ENCODE results near the gene FAU.

The FAU gene

DNA sequence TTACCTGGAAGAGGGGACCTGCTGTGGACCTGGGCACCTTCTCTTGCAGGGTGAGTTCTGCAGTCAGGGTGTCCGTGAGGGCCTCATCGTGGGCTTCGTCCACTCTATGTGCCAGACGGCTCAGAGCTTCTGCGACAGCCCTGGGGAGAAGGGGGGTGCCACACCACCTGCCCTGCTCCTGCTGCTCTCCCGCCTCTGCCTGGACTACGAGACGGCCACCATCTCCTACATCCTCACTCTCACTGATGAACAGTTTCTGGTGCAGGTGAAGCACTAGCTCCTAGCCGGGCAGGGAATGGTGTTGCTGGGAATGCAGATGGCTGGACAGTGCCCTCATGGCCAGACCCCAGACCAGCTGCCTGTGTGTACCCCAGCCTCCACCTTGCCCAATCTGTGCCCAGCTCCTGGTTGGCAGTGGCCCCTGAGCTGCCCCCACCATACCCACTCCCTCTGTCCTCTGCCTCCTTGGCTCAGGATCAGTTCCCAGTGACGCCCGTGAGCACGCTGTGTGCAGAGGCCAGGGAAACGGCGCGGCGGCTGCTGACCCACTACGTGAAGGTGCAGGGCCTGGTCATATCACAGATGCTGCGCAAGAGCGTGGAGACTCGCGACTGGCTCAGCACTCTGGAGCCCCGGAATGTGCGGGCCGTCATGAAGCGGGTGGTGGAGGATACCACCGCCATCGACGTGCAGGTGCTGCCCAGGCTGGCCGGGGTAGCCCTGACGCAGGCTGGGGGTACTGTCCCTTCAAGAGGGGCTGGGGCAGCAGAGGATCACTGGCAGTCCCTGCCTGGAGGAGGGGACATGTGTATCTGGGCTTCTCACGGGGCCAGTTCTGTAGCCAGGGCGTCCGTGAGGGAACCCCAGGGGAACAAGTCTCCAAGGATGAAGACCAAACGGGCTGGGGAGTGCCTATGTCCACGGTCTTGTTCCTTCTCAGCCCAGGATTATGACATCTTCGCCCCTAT is 12.4 kb downstream of the FAU start:
- DNase-seq (ENCODE audit: low read depth in 2 of 2, low spot score in 1 of 2): no peak

DNA sequence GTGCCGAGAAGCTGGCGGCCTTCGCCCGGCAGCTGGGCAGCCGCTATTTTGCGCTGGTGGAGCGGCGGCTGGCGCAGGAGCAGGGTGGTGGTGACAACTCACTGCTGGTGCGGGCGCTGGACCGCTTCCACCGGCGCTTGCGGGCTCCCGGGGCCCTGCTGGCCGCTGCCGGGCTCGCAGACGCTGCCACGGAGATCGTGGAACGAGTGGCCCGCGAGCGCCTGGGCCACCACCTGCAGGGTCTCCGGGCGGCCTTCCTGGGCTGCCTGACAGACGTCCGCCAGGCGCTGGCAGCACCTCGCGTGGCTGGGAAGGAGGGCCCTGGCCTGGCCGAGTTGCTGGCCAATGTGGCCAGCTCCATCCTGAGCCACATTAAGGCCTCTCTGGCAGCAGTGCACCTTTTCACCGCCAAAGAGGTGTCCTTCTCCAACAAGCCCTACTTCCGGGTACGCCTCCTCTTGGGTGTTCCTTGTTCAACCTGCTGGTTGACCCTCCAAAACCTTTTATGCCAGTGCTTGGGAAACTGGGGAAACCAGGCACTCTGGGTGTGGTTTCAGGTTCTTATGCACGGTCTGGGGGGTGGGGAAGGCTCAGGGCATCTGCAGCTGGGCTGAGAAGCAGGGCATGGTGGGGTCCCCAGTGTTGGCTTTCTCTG is 13.3 kb downstream of the FAU start:
- DNase-seq (ENCODE audit: low read depth in 2 of 2, low spot score in 1 of 2): no peak

DNA sequence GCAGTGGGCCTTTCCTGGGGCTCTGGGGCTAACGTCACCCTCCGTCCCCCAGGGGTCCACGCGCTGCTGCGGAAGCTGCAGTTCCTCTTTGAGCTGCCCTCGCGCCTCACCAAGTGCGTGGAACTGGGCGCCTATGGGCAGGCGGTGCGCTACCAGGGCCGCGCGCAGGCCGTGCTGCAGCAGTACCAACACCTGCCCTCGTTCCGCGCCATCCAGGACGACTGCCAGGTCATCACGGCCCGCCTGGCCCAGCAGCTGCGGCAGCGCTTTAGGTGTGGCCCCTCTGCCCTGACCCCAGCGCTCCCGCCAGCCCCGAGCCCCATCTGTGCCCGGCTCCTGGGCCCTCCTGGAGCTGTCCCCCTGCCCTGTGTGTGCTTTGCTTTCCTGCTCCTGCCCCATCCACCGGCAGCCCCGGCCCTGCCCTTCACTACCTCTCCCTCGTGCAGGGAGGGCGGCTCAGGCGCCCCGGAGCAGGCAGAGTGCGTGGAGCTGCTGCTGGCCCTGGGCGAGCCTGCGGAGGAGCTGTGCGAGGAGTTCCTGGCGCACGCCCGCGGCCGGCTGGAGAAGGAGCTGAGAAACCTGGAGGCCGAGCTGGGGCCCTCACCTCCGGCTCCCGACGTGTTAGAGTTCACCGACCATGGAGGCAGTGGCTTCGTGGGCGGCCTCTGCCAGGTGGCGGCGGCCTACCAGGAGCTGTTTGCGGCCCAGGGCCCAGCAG is 14.0 kb downstream of the FAU start:
- DNase-seq (ENCODE audit: low read depth in 2 of 2, low spot score in 1 of 2): no peak

- DNase-seq (ENCODE audit: low read depth in 2 of 2, low spot score in 1 of 2): no peak
Measured at GRCh38 chr11:65107078-65107477, 14.9 kb downstream of the FAU start.

DNA sequence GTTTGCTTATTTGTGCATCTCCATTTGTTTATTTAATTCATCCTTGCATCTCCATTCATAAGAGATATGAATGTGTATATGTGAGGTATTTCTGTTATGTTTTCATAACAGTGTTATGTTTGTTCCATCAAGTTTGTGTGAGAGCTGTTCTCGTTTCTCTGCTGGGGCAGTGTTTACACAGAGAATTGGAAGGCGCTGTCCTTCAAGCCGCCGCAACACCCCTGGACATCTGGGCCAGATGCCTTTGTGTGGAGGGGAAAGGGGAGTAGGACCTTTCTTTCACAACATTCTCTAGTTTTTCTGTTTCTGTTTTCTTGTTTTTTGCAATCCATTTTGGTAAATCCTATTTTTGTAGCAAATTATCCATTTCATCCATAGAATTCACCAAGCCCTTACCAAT is 17.3 kb downstream of the FAU start:
- DNase-seq (ENCODE audit: low read depth in 2 of 2, low spot score in 1 of 2): no peak

- DNase-seq (ENCODE audit: low read depth in 2 of 2, low spot score in 1 of 2): no peak
Measured at GRCh38 chr11:65103476-65103875, 18.5 kb downstream of the FAU start.

GRCh38 chr11:65102142-65103095 is 19.5 kb downstream of the FAU start:
- no peak for DNase-seq (ENCODE audit: low read depth in 2 of 2, low spot score in 1 of 2)

DNA sequence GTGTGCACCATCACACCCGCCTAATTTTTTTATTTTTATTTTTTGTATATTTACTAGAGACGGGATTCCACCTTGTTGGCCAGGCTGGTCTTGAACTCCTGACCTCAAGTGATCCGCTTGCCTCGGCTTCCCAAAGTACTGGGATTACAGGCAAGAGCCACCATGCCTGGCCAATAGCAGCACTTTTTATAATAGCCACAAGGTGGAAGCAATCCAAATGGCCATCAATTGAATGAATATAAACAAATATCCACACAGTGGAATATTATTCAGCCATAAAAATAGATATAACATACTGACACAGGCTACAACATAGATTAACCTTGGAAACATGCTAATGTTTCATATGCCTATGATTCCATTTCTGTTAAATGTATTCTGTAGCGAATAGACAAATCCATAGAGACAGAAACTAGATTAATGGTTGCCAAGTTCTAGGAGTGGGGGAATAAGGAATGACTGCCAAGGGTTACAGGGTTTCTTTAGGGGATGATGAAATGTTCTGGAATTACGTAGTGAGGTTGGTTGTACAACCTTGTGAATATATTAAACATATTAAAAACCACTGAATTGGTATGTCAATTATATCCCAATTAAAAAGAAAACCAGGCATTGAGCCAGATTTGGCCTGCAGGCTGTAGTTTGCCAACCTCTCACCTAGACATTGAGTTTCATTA is 21.1 kb downstream of the FAU start:
- no peak for DNase-seq (ENCODE audit: low read depth in 2 of 2, low spot score in 1 of 2)

GRCh38 chr11:65096926-65097325 is 25.0 kb downstream of the FAU start:
- DNase-seq (ENCODE audit: low read depth in 2 of 2, low spot score in 1 of 2): no peak

DNA sequence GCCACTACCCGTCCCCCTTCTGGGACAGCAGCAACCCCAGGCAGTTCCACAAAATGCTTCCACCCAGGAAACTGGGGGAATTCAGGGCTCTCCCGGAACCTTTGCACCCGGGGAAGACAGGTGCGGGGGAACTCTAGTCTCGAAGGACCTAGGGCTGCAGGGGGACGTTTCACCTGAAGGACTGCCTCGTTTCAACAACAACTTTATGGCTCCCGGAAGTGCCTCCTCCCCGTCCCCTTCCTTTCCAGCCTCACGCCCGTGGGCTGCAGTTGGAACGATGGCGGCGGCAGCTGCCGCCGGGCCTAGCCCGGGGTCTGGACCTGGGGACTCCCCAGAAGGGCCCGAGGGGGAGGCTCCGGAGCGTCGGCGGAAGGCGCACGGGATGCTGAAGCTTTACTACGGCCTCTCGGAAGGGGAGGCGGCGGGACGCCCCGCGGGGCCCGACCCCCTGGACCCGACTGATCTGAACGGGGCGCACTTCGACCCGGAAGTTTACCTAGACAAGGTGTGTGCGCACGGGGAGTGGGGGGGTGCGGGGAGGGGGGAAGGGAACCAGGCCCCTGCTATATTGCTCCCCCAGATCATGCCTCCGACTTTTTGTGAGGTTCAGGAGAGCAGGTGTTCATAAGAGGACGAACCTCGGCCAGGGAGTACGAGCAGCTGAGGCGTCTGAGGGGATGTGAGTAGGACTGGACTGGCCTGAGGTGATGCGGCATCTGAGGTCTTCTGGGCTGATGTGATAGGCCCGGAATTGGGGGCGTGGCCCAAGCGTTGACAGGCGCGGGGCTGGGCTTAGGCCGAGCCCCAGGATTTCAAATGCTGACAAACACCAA is 25.7 kb downstream of the FAU start, which contains the start of gene VPS51:
TSS of gene VPS51 (plus strand) at position 241 of the 833 bp plus-strand sequence. CDS start at position 278, 37 bp downstream.
- DNase-seq (ENCODE audit: low read depth in 2 of 2, low spot score in 1 of 2): peak; percentile 66

DNA sequence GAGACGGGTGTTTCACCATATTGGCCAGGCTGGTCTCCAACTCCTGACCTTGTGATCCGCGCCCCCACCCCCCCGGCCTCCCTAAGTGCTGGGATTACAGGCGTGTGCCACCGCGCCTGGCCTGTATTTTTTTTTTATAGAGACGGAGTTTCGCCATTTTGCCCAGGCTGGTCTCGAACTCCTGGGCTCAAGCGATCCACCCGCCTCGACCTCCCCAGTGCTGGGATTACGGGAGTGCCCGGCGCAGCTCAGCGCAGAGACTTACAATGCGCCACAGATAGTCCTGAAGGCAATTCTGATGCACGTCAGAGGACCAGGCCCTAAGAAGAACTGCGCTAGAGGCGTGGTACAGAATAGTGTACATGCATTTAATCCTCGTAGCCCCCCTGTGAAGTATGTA is 26.5 kb downstream of the FAU start:
- DNase-seq (ENCODE audit: low read depth in 2 of 2, low spot score in 1 of 2): no peak

DNA sequence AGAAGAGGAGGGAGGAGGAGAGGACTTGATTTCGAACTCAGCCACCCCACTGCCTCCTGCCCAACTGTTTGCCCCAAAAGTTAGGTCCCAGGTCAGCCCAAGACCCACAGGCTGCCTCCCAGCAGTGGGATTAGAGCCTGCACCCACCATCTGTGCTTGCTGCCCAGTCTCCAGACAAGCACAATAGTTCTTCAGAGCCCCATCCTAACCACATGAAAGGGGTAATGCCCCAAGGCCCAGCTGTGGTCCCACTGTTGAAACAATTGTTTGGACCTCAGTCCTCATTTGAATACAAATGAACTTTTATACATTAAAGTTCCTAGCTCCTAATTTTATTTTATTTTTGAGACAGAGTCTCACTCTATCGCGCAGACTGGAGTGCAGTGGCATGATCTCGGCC is 31.3 kb downstream of the FAU start:
- no peak for DNase-seq (ENCODE audit: low read depth in 2 of 2, low spot score in 1 of 2)

- DNase-seq (ENCODE audit: low read depth in 2 of 2, low spot score in 1 of 2): no peak
Measured at GRCh38 chr11:65089621-65090020, 32.3 kb downstream of the FAU start.

- no peak for DNase-seq (ENCODE audit: low read depth in 2 of 2, low spot score in 1 of 2)
Measured at GRCh38 chr11:65087827-65088226, 34.1 kb downstream of the FAU start.

- no peak for DNase-seq (ENCODE audit: low read depth in 2 of 2, low spot score in 1 of 2)
Measured at GRCh38 chr11:65087216-65087615, 34.7 kb downstream of the FAU start.

DNA sequence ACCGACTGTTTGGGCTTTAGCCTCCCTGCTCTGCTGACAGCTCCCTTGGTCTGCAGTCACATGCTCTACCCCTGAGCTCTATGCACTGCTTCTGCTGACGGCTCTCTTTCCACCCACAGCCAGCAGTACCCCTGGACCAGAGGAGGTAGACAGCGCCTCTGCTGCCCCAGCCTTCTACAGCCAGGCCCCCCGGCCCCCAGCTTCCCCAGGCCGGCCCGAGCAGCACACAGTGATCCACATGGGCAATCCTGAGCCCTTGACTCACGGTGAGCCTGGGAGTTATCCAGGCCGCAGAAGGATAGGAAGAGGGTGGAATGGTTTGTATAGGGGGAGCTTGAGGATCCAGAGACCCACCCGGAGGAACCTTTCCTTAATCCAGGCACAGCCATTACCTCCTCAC is 35.1 kb downstream of the FAU start:
- DNase-seq (ENCODE audit: low read depth in 2 of 2, low spot score in 1 of 2): no peak

GRCh38 chr11:65085446-65085845 is 36.5 kb downstream of the FAU start:
- DNase-seq (ENCODE audit: low read depth in 2 of 2, low spot score in 1 of 2): no peak

DNA sequence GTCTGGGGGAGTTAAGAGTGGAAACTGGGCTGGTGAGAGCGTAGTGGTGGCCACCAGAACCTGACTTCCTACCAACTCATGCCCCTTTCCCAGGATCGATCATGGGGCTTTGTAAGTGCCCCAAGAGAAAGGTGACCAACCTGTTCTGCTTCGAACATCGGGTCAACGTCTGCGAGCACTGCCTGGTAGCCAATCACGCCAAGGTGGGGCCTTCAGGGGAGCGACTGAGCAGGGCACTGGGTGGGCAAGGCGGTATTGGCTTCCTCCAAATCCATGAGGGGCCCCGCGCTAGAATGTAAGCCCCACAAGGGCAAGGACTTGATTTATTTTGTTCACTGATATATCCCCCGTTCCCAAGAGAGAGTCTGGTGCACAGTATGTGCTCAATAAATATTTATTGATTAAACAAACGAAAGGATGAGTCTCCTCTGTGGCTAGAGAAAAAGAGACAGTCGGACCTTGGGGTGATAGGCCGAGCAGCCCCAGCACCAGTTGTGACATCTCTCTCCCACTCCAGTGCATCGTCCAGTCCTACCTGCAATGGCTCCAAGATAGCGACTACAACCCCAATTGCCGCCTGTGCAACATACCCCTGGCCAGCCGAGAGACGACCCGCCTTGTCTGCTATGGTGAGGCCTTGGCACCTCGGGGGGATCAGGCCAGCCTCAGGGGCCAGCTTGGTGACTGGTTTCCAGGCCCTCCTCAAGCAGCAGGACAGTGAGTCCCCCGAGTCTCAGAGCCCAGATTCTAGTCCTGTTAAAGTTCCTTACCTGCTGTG is 37.1 kb downstream of the FAU start:
- DNase-seq (ENCODE audit: low read depth in 2 of 2, low spot score in 1 of 2): no peak

All from stimulated activated CD8-positive, alpha-beta memory T cell treated with anti-CD3 and anti-CD28 coated beads, Interleukin-4, amount 100 ng/mL, for 4 hours (primary cell).